CD4-positive, alpha-beta T cell treated with Interferon gamma for 1 hour (primary cell): ENCODE data around the gene E2F8.

Source experiments
- DNase-seq: peaks from one replicate; pipeline ENCODE4 v3.0.0-alpha.2; 2020

The E2F8 gene

DNA sequence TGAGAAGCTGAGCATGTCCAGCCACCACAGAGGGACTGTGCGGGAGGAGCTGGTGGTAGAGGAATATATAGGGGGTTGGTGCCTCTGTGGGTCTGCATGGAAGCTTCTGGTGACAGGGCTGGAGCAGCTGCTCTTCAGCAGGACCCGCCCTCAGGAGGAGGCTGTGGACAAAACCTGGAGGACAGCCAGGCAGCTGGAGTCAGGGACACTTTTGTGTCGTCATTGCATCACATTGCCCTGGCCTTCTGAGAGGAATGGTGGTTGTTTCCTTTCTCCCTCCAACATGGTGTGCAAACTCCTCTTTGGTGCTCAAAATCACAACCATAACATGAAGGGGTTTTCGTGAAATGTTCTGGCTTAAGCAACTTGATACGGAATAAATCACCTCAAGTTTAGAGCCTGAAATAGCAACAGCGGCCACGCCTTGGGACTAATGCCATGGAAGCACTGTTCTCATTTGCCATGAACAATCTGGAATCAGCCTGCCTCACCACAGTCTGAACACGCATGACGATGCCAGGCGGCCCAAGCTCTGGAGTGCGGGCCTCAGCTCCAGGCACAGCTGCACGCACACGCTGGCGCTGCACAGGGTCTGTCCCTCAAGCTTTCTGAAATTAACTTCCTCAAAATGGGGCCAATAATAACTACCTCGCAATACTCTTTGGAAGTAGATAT is 21.8 kb downstream of the E2F8 start:
- DNase-seq = no peak

DNA sequence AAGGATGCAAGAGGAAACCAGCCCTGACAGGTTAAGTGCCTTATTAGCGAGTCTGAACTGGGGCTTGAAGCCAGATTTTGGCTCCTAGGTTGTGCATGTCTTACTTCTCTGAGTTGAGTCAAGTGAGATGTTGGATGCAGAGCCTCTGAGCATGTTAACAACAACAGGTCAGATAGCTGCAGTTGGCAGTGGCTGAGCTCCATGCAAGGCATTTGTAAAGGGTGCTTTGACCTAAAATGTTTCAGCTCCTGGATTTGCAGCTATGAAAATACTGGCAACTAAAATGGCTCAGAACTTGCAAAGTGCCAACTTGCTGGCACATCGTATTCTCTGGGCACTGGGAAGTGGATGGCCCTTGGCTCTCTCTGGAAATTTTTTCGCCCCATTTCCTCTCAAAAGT is 22.5 kb downstream of the E2F8 start:
- DNase-seq = no peak

DNA sequence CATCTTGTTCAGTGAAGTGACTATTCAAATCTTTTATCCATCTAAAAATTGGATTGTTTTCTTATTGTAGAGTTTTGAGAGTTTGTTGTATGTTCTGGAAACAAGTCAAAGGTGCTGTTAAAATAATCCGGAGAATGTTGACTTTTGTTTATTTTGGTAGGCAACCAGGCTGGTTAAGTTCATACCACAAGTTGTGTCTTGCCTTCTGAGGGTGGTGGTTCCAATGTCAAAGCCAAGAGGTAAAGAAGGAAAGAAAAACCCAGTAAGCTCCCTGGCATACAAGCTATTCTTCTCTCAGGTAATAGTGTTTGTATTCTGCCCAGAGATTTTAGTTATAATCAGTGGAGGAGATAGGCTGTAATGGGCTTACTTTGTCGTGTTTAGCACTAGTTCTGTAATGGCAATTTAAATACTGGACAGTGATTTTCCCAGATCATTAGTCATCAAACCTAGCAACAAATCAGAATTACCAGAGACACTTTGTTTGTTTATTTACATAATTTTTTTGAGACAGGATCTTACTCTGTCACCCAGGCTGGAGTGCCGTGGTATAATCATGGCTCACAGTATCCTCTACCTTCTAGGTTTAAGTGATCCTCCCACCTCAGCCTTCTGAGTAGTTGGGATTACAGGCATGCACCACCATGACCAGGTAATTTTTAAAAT is 23.9 kb downstream of the E2F8 start:
- no peak for DNase-seq

DNA sequence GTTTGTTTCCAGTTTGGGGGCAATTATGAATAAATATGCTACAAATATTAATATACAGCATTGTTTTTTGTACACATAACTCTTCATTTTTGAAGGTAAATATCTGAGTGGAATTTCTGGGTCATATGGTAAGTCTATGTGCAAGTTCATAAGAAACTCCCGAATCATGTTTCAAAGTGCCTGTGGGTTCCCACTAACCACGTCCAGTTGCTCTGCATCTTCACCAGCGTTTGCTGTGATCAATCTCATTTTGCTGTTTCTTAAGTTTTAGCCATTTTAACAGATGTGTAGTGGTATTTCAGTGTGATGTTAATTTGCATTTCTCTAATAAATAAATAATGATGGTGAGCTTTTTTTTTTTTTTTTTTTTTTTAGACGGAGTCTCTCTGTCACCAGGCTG is 24.7 kb downstream of the E2F8 start:
- DNase-seq = no peak

DNA sequence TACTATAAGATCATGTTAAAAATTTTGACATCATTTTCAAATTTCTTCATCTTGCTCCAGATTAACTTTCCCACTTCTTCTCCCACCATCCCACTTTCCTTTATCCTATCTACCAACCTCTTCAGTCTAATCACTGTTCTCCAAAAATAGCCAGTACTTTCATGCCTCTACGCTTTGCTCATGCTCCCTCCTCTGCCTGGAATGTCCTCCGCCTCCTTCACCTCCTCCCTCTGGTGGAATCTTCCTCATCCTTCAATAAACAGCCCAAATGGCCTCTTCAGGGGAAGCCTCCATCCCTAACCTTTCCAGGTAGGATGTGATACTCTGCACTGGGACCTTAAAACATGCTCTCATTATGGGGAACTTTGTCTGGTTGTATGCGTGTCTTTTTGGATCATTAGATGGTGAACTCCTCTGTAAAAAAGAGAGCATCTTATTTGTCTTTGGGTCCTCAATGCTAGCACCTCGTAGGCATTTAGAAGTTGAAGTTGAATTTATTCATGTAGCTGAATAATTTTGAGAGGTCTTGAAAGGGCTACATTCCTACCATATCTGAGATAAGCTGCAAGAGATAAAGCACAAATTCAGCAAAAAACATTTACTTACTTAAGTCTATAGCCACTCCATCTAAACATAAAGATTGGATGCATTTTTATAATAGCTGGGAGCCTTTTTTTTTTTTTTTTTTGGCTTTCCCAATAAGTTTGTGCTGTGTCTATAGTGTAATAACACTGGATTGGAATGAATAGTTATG is 31.0 kb downstream of the E2F8 start:
- no peak for DNase-seq

DNA sequence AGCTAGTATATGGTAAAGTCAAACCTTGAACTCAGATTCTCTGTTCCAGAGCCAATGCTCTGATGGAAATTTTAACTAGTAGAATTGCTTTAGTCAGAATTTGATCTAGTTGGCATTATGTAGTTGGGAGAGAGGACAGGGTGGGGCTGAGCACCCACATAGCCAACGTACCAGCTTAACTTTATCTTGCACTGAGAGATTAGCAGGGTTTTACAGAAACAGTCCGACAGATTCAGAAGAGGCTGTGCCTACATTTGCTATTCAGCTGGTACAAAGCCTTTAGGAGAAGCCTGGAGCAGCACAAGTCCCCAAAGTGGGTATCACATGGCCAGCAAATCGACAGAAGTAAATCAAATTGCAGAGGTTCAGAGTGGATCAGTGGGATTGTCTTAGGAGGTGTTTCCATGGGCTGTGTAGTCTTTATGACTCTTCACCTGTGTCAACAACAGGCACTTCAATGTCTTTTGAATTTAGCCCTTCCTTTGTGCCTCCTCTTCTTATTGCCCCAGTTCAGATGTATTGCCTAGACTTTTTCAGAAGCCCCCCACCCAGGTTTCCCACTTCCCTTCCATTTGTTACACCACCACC is 31.7 kb downstream of the E2F8 start:
- DNase-seq = no peak

DNA sequence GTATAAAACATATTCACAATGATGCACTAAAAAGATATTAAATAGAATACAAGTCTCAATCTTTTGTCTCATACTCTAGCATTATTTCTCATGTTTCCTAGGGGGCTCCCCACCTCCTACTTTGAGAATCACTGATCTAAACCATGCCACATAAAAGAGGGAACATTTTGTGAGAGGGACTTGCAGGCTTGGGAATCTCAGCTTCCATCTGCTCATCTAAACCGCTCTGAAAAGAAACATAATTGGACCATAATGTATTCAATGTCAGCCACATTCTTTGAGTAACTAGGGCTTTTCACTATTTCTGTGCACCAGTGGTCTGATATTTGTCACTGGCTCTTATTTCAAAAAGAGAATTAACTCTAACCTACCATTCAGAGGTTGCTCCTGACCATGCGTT is 32.6 kb downstream of the E2F8 start:
- DNase-seq = no peak

DNA sequence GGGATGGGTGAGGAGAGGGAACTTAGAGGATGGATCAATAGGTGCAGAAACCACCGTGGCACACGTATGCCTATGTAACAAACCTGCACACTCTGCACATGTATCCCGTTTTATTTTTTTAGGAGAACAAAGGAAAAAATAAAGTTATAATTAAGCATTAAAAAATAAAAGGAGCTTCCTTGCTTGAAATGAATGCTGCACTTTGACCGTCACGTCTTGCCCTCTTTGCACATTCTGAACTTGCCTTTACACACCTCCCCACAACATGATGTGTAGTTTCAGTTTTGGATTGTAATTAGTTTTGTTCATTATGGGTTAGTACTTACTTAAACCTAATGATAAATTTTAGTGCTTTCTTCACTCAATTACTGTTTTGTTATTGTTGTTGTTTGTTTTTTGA is 35.9 kb downstream of the E2F8 start:
- no peak for DNase-seq

DNA sequence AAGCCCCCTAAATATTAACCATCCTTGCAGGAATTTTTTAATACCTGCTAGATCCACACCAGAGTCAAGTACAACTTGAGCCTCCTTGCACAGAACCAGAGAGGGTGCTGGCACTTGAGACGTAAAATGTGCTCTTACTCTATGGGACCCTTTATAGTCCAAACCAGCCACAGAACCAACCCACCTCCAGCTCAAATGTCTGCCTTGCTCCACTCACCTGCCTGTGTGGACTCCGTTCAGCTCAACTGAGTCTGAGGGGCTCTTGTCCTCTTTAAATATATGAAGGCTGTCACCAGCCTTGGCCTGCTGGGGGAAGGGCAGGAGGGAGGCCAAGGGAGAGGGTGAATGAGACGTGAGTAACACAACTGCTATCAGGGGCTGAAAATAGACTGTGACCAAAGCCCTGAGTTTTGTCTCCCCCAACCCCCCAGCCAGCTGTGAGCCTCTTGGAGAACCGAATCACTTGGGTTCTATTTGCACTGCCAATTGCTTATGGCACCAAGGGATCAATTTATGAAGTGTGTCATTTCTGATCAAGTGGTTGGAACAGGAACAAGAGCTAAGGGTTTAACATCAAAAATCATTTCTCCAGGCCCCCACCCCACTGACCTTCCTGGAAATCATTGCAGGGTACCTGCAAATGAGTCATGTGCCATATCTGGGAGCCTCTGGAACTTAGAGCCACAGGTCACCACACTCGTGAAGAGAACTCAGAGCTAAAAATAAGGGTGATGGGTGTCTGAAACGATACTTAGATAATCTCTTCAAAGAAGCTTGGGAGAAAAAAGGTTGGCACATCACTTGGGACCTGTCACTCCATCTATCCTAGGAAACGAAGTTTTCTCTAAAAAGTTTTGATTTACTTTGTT is 38.8 kb downstream of the E2F8 start, which contains the start of gene CSRP3:
CSRP3 (minus strand) TSS at position 247 of the 869 bp plus-strand sequence. CDS start 9,535 bp downstream, outside the sequence.
- no peak for DNase-seq

DNA sequence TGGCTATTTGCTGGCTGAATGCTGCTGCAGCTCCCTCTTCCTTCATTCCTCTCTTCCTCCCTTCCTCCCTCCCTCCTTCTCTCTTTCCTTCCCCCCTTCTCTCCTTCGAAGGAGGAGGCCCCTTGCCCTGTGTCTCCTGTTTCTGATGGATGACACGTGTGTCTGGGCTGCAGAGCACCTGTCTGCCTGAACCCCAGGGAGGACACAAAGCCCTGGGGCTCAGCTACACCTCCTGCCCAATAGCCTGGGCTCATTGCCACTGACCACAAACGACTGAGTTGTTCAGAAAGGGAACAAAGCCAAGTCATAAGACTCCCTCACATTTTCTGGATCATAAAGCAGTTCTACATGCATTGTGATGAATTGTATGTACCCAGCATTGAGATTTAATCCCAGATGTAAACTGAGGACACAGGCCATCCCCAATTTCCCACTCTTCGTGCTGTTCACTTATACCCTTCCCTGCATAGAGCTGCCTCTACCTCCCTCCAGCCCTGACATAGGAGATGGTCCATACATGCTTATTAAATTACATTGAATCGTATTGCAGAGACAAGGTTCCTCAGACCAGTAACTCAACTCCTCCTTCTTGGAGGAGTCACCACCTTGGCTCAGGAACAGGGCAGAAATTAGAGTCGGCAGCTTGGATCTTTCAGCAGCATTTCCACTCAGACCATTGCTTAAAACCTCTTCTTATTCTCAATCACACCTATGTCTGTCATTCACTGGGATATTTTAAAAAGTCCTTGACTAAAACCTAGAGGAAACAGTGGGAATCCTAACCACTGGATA is 40.1 kb downstream of the E2F8 start:
- DNase-seq = no peak

DNA sequence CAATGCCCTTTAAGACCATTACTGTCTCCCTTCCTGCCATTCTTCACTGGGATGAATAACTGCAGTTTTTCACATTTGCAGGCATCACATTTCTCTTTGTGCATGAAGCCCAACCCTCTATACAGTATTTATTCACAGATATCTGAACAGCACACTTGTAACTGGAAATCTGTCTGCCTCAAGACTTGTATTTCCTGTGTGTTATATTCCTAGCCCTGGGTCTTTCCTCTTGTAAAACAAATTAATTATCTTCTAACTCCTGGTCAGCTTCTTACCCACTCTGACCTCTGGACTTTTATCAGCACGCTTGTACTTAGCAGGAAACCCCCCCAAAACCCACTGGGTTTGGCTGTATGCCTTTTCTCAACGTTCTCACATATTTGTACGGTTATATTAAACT is 41.0 kb downstream of the E2F8 start:
- no peak for DNase-seq

DNA sequence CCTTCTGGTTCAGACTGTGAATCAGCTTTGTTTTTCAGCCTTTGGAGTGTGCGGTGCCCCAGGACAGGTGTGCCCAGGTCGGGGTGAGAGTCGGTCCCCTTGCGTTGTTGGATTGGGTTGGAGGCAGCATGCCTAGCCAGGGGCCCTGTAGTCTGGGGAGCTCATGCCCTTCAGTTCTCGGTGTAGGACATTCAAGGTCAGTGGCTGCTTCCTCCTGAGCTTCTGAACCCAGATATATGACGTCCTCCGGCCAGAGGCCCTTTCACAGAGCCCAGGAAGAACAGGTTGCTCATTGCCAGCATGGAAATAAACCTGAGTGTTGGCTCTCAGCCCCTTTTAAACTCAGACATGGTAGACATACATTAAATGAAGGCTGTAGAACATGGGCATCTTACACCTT is 41.7 kb downstream of the E2F8 start:
- no peak for DNase-seq

DNA sequence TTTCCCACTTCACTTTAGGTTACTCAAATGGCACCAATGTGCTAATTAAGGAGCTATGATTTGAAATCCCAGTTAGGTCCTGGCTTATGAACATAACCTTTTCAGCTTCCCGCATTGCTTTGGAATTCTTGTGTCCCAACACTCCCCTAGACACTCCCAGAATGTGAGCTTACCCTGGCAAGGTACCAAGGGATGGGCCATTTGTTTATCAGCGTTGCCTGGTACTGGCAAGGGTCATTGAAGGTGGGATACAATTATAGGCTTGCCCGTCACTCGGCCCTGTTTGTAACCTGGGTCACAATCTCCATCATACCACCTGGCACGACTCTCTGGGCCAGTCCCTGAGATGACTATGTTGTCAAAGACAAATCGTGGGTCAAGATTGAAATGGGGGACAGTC is 44.3 kb downstream of the E2F8 start:
- DNase-seq = no peak

DNA sequence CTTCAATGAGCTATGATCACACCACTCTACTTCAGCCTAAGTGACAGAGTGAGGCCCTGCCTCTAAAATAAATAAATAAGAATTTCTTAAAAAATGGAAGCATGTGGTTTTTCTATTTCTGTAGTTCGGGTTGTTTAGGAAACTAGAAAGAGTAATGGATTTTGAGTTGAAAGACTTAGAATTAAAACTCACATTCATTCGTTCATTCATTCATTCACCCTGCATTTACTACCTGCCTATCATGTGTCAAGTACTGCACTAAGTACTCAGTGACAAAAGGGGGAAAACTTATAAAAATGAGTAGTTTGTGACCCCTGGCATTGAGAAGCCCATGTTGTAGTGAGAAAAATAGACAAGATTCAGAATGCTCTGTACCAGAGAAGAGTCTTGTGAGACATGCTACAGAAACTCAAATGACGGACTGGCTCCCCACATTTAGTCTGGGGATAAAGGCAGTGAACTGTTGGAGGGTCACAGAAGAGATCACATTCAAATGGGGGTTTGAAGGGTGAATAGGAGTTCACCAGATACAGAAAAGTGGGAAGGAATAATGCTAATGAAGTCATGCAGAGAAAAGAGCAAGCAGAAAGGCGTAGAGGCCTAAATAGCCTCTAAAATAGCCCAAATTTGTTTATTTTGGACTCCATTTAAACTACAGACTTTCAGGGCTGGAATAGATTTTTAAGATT is 46.0 kb downstream of the E2F8 start:
- DNase-seq = no peak

DNA sequence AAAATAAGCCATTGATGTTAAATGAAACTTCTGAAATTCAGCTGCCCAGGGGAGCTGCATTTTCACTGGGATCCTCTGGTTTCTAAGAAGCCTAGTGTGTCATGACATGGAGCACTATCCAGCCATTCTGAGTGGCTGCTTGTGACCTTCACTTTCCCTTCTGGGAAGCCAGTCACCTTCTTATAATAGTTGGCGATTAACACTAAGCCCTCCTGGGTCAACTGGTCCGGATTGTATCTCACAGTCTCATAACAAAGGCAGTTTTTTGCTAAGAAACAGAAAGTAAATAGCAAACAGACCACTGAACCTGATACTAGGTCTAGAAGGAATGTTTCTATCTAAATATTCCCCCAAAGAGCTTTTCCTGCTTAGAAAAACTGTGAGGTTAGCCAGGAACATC is 46.8 kb downstream of the E2F8 start:
- DNase-seq = no peak

DNA sequence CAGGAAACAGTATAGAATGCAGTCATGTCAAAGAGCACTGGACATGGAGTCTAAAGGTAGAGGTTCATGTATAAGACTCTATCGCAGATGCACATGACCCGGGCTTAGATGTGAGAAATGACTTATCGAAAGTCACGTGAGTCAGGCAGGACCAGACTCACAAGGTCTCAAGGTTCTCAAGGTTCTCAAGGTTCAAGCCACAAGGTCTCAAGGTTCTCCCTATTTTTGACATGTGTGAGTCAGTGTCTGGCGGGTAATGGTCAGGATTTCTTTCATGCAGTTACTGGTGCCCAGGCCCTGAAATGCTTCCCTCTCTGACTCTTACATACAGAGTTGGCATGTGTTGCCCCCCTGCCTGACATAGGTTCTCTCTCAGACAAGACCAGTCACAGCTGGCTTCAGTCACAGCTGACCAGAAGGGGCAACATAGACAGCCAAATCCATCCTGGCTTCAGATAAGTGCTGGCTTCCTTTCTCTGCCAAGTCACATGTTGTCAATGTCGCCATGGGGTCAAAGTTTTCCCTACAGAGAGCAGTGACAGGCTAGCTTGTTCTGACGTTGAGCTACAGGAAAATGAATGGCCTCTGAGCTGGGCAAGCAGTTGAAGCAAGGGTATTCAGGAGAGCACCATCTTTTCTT is 49.1 kb downstream of the E2F8 start:
- DNase-seq = no peak

DNA sequence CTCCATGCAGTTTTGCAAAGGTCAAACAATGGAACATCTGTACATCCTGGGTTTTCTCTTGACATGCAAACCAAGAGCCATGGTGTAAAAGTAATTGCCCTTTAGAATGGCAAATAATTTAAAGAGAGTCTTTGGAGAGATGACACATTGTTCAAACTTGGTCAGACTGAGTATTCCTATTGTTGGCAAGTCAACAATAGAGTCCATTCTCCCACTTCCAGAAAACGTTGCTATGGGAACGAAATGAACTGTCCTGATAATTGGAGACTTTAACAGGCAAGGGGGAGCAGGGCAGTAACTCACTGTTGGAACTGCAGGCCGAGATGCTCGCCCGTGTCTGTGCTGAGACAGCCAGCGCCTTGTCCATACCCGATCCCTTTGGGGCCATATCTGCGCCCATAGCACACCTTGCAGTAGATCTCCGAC is 52.9 kb downstream of the E2F8 start:
- DNase-seq = no peak

DNA sequence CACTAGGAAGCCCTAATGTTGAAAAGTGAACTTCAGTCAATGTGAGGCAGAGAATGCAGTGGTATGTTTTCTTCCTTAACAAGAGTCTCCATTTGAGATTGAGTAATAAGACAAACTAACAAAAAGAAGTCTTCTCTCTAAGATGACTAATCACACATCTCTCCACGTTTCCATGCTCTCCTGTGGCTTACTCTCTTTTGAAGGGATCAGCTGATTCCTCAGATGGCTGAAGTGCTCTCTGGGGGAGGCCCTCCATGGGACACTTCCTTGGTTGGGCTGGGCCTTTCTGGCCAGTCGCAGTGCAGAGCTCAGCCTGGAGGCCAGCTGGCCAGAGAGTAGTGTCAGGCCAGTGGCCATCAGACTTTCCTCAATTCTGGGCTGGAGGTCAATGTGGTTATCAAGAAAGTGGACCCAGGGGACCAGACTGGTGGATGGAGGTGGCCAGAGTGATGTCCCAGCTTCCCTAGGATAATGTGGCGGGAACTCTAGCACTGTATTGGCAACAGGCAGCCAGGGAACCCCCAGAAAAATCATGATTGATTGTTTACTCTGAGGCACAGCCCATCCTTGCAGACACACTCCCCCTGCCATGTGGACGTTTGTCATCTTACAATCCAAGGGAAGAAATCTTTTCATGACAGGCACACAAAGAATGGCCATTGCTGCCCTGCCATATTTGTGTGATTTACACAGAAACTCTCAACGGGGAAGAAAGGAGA is 53.5 kb downstream of the E2F8 start:
- no peak for DNase-seq

DNA sequence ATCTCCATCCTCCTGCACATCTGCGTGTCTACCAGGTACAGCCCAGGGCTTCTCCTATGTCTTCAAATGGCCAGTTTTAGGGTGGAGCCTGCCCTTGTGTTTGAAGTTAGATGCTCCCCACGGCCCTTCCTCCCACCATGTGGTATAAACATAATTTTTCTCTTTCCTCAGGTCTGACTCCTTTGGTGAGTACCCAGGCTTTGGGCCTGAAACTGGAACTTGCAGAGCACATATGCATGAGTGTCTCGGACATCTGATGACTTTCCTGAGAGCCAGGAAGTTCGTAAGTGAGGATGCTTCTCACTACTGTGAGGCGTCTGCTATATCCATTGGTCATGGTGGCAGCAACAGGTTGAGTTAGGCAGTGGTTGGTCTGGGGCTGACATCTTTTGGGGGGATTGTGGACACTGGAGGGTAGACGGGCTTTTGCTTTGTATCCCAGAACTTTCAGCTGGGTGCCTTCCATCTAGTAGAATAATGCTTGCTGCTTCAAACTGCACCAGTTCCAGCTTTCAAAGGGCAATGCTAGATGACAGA is 55.2 kb downstream of the E2F8 start:
- no peak for DNase-seq

DNA sequence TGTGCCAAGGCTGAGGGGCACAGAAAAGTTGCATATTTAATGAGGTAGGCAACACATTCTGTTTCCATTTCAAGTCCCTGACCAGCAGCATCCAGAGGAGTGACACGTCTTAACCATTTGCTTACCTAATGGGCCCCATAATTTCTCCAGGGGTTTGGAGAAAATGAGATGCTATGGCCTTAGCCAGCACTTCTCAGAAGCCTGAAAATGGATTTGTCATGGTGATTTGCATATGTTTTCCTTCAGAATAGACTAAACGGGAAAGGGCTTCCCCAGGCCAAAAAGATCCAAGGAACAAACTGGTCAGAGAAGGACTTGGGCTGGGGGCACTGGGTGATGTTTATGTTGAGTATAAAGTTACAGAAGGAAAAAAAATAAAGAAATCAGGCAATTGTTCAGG is 55.7 kb downstream of the E2F8 start:
- no peak for DNase-seq
